Measurements from ENCODE around the gene ACTA2.

ACTA2 gene

DNA sequence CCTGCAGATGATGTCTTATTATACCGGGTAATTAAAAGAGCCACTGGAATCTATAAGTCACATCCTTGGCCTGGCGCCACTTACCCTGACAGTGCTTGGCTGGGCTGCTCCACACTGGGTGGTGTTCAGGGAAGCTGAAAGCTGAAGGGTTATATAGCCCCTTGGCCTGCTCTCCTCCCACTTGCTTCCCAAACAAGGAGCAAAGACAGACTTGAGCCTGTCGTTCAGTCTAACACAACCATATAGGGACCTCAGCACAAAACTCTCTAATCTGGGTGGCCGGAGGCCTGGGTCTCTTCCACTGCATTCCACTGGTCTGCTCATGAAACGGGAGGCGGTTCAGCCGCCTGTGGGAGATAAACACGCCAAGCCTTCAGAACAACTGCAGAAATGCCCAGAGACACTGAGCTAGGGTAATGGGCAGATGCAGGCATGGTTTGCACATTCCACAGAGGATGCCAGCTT is at the start of gene ACTA2:
Gene ACTA2, minus strand, starts transcription at position 127 of the 465 bp plus-strand sequence. CDS start 3,843 bp downstream, outside the sequence.
- no peak for DNase-seq (ENCODE audit: low read depth)

DNA sequence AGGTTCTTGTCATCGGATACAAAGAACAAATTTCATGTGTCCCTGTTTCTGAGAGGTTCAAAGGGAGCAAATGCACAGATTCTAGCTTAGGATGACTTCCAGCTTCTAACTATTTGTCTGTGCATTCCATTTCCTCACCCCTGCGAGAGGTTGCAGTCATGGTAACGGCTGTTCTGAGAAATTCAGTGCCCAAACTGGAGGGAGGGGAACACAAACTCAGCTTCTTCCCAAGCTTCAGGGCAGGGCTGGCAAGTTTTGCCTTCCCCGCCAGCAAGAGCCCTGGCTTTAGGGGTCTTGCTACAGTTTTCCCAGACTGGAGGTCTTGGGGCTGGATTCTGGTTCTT is 49.1 kb upstream of the ACTA2 start:
- no peak for DNase-seq (ENCODE audit: low read depth)

DNA sequence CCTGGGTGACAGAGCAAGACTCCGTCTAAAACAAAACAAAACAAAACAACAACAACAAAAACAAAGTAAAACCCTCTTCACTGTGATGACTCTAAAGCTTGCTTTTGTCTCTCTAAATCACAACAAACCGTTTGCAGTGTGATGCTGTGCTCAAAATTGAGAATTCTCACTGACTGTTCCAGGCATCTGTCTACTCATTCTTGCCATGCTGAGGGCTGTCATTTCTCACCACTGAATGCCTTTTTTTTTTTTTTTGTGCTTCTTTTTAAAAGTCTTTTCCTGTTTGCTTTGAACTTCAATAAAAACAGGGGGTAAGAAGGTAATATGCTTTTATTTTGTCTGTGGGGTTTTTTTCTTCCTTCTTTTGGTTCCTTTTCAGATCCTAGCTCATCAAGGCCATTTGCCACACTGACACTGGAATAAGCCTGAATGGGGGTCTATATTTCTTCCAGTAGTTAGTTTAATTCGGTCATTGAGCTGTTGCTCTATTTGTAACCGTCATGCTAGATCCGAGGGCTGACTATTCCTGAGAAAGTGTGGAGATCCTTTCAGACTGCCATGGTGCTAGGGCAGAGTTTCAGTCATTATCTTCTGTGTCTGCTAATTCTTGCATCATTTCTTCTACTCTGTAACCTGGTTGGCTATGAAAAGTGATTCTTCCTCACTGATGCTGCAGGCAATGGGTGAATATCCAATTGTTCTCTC is 48.6 kb upstream of the ACTA2 start:
- DNase-seq (ENCODE audit: low read depth) = no peak

DNA sequence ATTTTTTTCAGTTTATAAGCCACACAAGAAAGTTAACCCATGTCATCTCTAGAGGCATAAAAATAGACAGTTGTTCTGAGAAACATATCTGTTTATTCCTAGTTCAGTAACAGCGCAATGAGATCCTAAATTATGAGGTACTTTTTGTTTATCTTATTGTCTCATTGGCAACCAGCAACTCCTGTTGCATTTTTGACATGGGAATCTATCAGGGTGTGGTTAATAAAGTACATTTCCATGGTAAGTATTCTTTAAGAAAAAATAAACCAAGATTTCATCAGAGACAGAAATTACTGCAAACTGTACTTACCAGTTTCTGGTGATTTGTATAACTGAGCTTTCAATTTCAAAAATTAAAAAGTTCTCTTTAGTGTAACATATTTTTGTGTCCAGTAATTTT is 47.1 kb upstream of the ACTA2 start:
- DNase-seq (ENCODE audit: low read depth) = no peak

DNA sequence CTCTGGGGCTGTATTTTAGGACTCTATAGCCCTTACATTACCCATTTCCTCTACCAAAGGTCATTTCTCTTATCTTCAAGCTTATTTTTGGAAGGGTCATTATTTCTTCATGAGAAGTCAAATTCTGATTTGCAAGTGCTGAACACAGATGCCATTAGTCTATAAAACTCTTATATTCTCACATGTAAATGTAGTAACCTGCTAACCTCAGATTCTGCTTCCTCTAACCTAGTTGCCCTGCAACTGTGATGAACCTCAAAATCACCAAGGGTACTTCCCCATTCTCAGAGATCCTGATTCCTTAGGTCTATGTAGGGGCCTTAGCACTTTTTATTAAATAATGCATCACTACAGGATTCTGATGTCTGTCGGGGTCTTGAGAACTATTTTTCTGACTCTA is 44.4 kb upstream of the ACTA2 start:
- no peak for DNase-seq (ENCODE audit: low read depth)

DNA sequence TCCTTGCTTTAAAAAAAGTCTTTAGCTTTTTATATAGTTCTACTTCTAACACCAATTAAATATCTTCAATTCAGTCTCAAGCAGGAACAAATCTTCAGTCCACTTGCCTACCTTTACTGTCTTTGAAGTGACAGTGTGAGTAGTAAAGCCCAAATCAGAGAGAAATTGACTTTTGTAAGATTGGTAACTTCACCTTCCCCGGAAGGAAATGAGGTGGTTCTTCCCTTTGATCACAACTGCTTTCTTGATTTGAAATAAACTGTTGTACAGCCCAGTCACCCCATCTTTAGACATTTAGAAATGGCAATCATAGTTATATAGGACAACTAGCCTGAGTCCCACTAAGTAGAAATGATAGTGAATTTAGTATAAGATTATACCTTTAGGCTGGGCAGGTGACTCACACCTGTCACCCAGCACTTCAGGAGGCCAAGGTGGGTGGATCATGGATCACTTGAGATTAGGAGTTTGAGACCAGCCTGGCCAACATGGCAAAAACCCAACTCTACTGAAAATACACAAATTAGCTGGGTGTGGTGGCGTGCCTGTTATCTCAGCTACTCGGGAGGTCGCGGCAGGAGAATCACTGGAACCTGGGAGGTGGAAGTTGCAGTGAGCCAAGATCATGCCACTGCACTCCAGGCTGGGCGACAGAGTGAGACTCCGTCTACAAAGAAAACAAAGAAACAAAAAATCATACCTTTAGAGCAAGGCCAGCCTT is 42.7 kb upstream of the ACTA2 start:
- DNase-seq (ENCODE audit: low read depth) = no peak

DNA sequence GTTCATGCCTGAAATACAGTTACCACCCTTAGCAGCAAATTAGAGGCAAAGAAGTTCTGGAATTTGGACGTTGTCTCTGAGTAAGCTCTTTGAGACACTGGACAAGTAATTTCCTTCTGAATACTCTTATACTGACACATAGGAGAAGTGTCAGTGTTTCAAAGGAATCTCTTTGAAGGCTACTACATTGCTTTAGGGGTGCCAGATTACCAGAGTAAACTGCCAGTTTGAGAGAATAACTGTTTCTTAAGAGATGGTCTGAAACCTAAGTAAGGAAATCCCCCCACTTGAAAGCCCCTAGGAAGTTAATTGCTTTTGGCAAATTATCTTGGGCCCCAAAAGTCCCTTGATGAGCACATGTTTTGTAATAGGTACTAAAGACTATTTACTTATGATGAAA is 41.4 kb upstream of the ACTA2 start:
- DNase-seq (ENCODE audit: low read depth) = no peak

DNA sequence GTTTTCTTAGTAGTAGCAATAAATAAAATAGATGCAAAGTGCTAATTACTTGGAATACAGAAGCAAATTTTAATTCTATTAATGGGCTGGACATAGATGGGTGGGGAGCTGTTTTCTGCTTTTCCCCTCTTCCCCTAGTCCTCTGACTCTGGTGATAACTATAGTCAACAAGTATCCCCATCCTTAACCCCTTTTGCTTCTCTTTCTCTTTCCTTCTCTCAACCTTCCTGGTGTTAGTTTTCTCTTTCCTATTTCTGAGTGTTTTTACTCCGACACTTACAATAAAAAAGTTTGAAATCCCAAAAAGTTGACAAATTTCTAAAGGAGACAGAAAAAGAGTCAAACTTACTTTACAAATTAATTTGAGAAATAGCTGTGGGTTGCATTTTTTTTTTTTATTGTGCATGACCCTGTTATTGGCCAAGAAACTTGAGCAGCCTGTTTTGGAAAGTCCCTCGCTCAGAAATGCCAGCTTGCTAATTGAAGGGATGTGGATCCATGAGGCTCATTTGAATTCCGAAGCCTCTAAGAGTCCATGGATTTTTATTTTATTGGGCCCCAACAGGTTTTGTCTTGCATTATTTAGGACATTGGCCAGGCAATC is 40.5 kb upstream of the ACTA2 start:
- DNase-seq (ENCODE audit: low read depth) = no peak

DNA sequence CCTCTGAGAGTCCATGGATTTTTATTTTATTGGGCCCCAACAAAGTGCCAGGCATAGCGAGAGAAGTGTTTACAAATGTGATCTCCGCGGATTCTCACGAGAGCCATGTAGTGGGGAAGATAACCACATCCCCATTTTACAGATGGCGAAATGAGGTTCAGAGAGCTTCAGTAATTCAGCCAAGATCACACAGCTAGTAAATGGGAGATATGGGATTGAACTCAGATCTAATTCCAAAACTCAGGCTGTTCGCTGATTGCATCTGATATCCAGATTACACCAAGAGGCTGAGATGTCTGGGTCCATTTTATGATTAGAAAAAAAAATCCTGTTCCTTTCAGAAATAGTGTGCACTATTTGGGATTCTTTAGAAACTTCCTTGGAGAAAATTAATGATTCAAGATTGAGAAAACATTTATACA is 39.3 kb upstream of the ACTA2 start:
- no peak for DNase-seq (ENCODE audit: low read depth)

DNA sequence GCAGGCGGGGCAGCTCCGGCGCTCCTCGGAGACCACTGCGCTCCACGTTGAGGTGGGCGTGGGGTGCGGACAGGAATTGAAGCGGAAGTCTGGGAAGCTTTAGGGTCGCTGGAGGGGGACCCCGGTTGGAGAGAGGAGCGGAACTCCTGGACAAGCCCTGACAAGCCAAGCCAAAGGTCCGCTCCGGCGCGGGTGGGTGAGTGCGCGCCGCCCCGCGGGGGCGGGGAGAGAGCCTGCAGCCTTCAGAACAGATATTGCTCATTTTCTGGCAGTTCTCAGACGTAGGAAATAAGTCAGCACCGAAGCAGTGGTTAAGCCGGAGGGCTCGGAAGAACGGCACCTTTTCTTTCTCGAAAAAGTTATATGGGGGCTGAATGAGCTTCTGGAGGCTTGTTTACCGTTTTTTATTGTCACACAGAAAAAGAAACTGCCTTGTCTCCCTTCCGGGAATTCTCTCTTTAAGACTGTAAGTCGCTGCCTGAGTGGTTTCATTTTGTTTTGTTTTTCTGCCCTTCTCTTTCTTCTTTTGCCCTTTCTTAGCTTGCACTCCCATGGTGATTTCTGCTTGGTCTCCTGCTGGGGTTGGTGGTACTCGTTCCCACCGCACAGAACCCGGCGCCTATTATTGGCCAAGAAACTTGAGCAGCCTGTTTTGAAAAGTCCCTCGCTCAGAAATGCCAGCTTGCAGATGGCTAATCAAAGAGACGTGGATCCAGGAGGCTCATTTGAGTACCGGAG is 38.8 kb upstream of the ACTA2 start:
- no peak for DNase-seq (ENCODE audit: low read depth)

DNA sequence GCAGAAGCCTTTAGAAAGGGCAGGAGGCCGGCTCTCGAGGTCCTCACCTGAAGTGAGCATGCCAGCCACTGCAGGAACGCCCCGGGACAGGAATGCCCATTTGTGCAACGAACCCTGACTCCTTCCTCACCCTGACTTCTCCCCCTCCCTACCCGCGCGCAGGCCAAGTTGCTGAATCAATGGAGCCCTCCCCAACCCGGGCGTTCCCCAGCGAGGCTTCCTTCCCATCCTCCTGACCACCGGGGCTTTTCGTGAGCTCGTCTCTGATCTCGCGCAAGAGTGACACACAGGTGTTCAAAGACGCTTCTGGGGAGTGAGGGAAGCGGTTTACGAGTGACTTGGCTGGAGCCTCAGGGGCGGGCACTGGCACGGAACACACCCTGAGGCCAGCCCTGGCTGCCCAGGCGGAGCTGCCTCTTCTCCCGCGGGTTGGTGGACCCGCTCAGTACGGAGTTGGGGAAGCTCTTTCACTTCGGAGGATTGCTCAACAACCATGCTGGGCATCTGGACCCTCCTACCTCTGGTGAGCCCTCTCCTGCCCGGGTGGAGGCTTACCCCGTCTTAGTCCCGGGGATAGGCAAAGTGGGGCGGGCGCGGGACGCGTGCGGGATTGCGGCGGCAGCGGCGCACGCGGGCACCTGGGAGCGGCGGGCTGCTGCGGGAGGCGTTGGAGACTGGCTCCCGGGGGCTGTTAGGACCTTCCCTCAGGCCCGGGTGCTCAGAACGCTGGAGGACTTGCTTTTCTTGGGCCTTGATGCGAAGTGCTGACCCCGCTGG is 38.0 kb upstream of the ACTA2 start, which contains the start of gene FAS:
Gene FAS, plus strand, starts transcription at position 415 of the 777 bp plus-strand sequence. Its CDS starts 79 bp downstream, at position 494.
- peak; percentile 54 for DNase-seq (ENCODE audit: low read depth)

DNA sequence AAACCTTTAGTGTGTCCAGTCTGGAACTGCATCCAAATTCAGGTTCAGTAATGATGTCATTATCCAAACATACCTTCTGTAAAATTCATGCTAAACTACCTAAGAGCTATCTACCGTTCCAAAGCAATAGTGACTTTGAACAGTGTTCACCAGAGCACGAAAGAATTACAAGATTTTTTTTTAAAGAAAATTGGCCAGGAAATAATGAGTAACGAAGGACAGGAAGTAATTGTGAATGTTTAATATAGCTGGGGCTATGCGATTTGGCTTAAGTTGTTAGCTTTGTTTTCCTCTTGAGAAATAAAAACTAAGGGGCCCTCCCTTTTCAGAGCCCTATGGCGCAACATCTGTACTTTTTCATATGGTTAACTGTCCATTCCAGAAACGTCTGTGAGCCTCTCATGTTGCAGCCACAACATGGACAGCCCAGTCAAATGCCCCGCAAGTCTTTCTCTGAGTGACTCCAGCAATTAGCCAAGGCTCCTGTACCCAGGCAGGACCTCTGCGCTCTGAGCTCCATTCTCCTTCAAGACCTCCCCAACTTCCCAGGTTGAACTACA is 37.3 kb upstream of the ACTA2 start:
- no peak for DNase-seq (ENCODE audit: low read depth)

DNA sequence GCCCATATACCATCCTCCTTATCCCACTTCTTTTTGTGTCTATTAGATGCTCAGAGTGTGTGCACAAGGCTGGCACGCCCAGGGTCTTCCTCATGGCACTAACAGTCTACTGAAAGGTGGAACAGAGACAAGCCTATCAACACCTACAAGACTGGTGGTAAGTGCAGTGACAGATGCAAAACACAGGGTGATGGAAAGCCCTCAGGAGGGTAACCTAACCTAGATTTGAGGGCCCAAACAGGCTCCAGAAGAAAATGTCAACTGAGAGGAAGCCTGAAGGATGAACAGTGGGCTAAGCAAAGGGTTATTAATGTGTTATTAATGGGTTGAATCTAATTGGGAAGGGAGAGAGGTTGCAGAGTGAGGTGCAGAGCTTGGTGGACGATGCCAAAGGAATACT is 36.9 kb upstream of the ACTA2 start:
- DNase-seq (ENCODE audit: low read depth) = no peak

DNA sequence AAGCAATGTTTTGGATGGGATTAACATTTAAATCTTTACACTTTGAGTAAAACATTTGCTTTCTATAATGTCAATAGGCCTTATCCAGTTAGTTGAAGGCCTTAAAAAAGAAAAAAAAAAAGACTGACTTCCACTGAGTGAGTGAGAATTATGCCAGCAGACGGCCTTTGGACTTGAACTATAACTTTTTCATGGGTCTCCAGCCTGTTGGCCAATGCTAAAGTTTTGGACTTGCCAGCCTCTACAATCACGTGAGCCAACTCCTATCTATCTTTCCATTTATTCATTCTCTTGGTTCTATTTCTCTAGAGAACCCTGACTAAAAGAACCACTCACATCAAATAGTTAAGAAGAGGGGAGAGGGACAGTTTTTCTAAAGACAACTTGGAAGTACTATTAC is 35.3 kb upstream of the ACTA2 start:
- DNase-seq (ENCODE audit: low read depth) = no peak

DNA sequence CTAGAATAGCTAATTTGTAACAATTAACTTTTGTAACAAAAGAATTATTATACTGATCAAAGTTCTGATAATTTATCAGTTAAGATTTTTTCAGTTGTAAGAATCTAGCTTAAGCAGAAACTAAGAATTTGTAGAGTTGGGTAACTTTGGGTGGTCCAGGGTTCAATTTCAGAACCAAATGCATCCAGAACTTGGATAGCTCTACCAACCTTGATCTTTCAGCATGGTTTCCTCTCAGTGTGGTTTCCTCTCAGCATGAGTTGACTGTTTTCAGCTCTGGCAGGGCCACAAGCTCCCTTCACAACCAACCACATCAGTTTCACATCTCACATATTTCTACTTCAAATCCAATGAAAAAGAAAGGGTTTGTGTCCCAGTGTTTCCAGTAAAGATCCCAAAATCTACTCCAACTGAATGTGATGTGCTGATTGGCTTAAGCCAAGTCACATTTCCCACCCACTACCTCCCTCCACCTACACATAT is 34.7 kb upstream of the ACTA2 start:
- no peak for DNase-seq (ENCODE audit: low read depth)

DNA sequence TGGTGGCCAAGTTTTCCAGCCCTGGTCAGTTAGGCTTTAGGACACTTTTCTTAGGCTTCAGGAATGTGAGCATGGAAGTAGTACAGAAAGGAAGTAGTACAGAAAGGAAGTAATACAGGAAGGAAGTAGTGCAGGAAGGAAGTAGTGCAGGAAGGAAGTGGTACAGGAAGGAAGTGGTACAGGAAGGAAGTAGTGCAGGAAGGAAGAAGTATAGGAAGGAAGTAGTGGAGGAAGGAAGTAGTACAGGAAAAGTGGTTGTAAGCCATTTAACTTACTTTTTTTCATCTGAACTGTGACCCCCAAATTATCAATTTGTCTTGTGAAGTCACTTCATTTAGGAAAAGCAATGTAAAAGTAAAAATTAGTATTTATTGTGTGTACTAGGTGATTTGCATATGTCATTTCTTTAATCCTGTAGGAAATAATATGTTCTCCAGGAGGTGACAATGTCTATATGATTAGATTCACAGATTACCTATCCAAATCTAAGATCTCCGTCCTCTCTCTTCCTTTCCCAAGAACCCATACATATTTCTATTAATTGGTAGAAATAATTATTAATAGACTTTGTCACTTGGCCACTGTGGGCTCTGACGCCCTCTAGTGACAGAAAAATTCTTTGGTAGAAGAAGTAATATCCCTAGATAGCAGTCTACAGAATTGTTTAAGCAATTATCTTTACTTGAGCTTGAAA is 34.1 kb upstream of the ACTA2 start:
- DNase-seq (ENCODE audit: low read depth) = no peak

DNA sequence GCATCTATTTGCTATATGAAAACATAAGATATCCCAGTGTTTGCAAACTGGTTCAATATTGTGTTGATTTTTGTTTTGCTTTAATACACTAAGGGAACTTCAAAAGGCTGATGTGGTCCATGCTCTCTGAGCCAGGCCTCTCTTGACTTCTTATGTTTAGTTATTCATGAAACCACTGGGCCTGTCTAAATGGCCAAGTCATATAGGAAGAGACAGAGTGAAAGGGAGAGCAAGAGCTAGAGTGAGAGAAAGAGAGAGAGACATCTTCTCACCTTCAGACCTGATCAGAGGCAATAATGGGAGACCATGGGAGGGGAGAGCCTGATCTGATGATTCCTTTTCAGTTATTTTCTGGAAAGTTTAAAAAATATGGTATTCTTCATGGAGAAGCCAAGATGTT is 32.0 kb upstream of the ACTA2 start:
- no peak for DNase-seq (ENCODE audit: low read depth)

DNA sequence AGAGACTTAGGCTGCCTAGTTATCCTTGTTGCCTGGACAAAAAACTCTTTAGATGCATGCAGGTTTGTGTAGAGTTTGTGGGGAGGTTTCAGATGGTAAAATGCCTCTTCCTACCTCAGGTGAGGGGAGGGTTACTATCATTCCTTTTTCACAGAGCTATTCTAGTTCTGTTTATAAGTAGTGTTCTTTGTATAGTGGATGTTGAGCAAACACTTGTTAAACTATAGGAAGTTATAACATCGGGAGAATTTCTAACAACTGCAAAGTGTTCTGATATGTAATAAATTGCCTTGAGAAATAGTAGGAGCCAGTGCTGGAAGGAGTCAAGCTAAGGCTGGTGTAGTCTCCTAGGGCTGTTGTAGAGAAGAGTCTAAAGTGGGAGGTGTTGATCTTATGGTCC is 31.4 kb upstream of the ACTA2 start:
- no peak for DNase-seq (ENCODE audit: low read depth)

DNA sequence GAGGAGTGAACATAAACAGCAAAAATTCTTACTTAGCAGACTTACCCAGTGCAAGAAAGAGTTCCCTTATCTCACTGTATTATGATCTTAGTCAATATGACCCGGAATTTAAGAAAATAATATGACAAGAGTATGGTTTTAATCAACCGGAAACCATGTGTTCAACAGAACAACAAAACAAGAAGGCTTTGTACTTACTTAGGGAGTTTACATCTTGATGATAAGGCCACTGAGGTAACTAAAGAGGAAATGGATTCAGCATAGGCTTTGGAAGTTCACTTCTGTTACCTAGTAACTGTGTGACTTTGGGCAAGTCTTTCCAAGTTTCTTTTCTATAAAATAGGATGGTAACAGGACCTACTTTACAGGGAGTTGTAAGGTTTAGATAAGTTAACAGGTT is 30.6 kb upstream of the ACTA2 start:
- DNase-seq (ENCODE audit: low read depth) = no peak

DNA sequence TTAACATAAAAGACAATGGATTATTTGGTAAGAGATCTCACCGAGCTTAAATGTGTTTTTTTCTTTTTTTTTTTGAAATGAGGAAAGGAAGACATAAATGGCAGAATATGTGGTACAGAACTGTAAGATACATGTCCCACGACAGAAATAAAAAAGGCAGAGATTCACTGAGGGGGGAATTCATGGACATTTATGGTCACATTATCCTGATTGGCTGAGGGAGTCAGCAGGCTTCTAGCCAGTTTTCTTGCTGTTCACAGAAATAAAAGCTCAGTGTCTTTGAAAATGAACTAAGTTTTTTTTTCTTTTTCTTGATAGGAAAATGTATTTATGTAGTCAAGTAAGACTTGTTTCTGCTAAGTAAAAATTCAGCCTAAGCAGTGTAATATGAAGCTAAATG is 29.8 kb upstream of the ACTA2 start:
- no peak for DNase-seq (ENCODE audit: low read depth)

DNA sequence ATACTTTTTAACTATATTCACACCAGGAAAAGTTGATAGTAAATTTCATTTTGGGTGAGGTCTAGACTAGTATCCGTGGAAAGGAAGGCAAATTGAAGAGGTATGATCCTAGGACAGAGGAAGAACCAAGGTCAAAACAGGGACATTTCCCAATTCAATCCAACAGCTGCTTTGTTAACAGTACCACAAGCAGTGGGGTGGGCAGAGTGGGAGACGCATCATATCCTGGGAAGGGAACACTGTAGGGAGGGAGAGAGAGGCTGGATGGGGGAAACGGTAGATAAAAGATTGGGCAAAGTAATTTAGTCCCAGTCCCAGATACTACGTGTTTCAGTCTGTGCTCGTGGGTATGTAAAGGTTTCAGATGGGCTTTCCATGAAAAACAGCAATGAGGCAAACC is 28.9 kb upstream of the ACTA2 start:
- no peak for DNase-seq (ENCODE audit: low read depth)
